PC-9 (cell line): ENCODE measurements around the gene KMT2D. TPM values are rescaled to one million over a fixed set of nuclear protein-coding genes. Genes with fewer than 3 reads are reported as not detected.

Experiments used
- BruUV-seq: library from RNA; stranded (reverse); fragments of 400-500 nt; replicated peaks from 2 replicates; lab custom pipeline; 2021; lab: Mats Ljungman, UMichigan
- CTCF ChIA-PET: fragments of 300-600 bp; sonication (Branson Sonifier 250); formaldehyde crosslinking; loops from one replicate; lab custom pipeline; 2022; ENCODE audit warnings: antibody characterized with exemption; lab: Charles Lee
- POLR2A ChIA-PET: fragments of 300-600 bp; sonication (Branson Sonifier 250); formaldehyde crosslinking; loops from one replicate; lab custom pipeline; 2022; ENCODE audit warnings: antibody characterized with exemption; ENCODE audit not compliant: unreplicated experiment; lab: Charles Lee
- DNase-seq, 2 experiments: peaks; one replicate each; pipeline versions ENCODE4 v3.0.0 to v3.0.0-alpha.2; 2015 to 2022; ENCODE audit warnings: mixed read lengths in 1 of 2
- H2AFZ ChIP-seq: fragments of 200-600 bp; sonication (generic); 2 replicates; pipeline ENCODE4 v1.8.1; 2017; ENCODE audit warnings: antibody characterized with exemption
- H3F3A ChIP-seq: fragments of 200-600 bp; sonication (generic); 2 replicates; pipeline ENCODE4 v1.8.1; 2017; ENCODE audit warnings: antibody characterized with exemption, mild to moderate bottlenecking, low read depth; ENCODE audit not compliant: insufficient read depth
- H3K27ac ChIP-seq: fragments of 200-600 bp; sonication (generic); 2 replicates; pipeline ENCODE4 v1.6.1; 2016; ENCODE audit warnings: mixed run types
- H3K27me3 ChIP-seq: fragments of 200-600 bp; sonication (generic); 2 replicates; pipeline ENCODE4 v1.6.1; 2016; ENCODE audit warnings: low read depth, mixed run types; ENCODE audit not compliant: insufficient read depth
- H3K36me3 ChIP-seq: fragments of 200-600 bp; sonication (generic); 2 replicates; pipeline ENCODE4 v1.6.1; 2016; ENCODE audit warnings: low read depth, mixed run types
- H3K4me1 ChIP-seq: fragments of 200-600 bp; sonication (generic); replicated peaks from 2 replicates; pipeline ENCODE4 v1.6.1; 2016; ENCODE audit warnings: mixed run types; ENCODE audit not compliant: insufficient read depth
- H3K4me2 ChIP-seq: fragments of 200-600 bp; sonication (generic); 2 replicates; pipeline ENCODE4 v1.6.1; 2017; ENCODE audit warnings: mixed run types
- H3K4me3 ChIP-seq: fragments of 200-600 bp; sonication (generic); 2 replicates; pipeline ENCODE4 v1.6.1; 2016; ENCODE audit warnings: mixed run types
- H3K79me2 ChIP-seq: fragments of 200-600 bp; sonication (generic); 2 replicates; pipeline ENCODE4 v1.6.1; 2017; ENCODE audit warnings: low read depth, mixed run types
- H3K9me2 ChIP-seq: fragments of 200-600 bp; sonication (generic); 2 replicates; pipeline ENCODE4 v1.8.1; 2017; ENCODE audit warnings: mild to moderate bottlenecking; ENCODE audit not compliant: insufficient read depth
- H3K9me3 ChIP-seq: fragments of 200-600 bp; sonication (generic); 2 replicates; pipeline ENCODE4 v1.8.1; 2016; ENCODE audit warnings: low read depth; ENCODE audit not compliant: insufficient read depth
- H4K20me1 ChIP-seq: fragments of 200-600 bp; sonication (generic); 2 replicates; pipeline ENCODE4 v1.8.1; 2017; ENCODE audit not compliant: insufficient read depth
- EZH2 ChIP-seq: fragments of 200-600 bp; sonication (generic); IDR thresholded peaks from 2 replicates; pipeline ENCODE4 v1.8.0; 2017; ENCODE audit warnings: antibody characterized with exemption, low read depth
- intact Hi-C: fragments of 100-400 bp; cut with micrococcal nuclease; formaldehyde crosslinking; loops from one replicate; pipeline ENCODE4 v1.10.0; 2022; ENCODE audit not compliant: unreplicated experiment
- total RNA-seq: library from RNA; stranded (reverse); gene quantifications from 2 replicates; pipeline ENCODE4 v1.2.3, GENCODE V29; 2021
- TF ChIP-seq, protein P1 (sequence below): fragments of 200-600 bp; sonication (generic); conservative IDR thresholded peaks from 2 replicates; pipeline ENCODE4 v1.6.1; 2017; ENCODE audit warnings: mixed run types, antibody characterized with exemption, mild to moderate bottlenecking, moderate library complexity

KMT2D gene
- total RNA-seq, 1 experiment from 2014 or later, result 94.0 TPM

DNA sequence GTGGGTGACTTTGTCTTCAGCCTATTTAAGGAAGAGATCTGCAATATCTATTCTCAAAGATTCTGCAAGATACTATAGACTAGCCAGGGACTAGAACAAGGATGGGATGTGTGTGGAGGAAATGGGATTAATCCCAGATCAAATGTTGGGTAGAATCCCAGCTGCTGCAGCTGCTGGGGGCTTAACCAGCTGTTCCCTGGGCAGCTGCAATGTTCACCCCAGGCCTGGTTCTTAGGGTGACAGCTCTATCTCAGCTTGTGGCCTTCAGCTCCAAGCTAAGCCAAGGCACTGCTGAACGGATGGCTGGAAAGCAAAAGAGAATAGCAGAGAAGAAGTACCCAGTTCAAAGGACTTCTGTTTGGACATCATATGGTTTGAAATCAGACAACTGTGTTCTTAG is 19.2 kb upstream of the KMT2D start:
- 0 out of 2 replicates have a peak, but pooled peaks cover 4% of the 10 kb centered on the region for H3K27me3 ChIP-seq
- H4K20me1 ChIP-seq, result no peaks in the 10 kb centered on the region
- CTCF ChIA-PET, result no interaction called here
- BruUV-seq, result no TSS peak
- intact Hi-C loops, result no loop called here
- no peak overlapping the region for H3K4me2 ChIP-seq
- no peak for DNase-seq
- H3K27ac ChIP-seq, result no peak overlapping the region
- H2AFZ ChIP-seq, result no peak overlapping the region
- no peaks in the 10 kb centered on the region for H3F3A ChIP-seq
- POLR2A ChIA-PET, result no interaction called here
- H3K79me2 ChIP-seq, result no peaks in the 10 kb centered on the region
- no peaks in the 10 kb centered on the region for H3K36me3 ChIP-seq
- H3K9me3 ChIP-seq, result no peaks in the 10 kb centered on the region
- no peak overlapping the region for H3K4me3 ChIP-seq
- TF ChIP-seq, protein P1, sequence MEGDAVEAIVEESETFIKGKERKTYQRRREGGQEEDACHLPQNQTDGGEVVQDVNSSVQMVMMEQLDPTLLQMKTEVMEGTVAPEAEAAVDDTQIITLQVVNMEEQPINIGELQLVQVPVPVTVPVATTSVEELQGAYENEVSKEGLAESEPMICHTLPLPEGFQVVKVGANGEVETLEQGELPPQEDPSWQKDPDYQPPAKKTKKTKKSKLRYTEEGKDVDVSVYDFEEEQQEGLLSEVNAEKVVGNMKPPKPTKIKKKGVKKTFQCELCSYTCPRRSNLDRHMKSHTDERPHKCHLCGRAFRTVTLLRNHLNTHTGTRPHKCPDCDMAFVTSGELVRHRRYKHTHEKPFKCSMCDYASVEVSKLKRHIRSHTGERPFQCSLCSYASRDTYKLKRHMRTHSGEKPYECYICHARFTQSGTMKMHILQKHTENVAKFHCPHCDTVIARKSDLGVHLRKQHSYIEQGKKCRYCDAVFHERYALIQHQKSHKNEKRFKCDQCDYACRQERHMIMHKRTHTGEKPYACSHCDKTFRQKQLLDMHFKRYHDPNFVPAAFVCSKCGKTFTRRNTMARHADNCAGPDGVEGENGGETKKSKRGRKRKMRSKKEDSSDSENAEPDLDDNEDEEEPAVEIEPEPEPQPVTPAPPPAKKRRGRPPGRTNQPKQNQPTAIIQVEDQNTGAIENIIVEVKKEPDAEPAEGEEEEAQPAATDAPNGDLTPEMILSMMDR, result no peak
- TF ChIP-seq EZH2, result no peak
- no peaks in the 10 kb centered on the region for H3K9me2 ChIP-seq
- no peaks in the 10 kb centered on the region for H3K4me1 ChIP-seq

DNA sequence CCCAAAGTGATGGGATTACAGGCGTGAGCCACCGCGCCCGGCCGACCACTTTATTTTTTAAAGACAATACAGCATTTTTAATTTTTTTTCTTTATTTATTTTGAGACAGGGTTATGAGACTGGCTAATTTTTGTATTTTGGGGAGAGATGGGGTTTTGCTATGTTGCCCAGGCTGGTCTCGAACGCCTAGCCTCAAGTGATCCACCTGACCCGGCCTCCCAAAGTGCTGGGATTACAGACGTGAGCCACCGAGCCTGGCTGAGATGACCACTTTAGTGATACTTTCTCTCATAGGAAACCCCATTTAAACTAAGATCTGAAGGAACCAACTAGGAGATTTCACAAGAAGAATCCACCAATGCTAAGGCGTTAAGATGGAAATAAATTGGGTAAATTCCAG is 10.4 kb upstream of the KMT2D start:
- H3K4me1 ChIP-seq, result peaks cover 8% of the 10 kb centered on the region; the same call in 1 of the 2 replicates
- H3K9me3 ChIP-seq, result no peaks in the 10 kb centered on the region
- DNase-seq, result no peak
- POLR2A ChIA-PET, result no interaction called here
- no peaks in the 10 kb centered on the region for H3K9me2 ChIP-seq
- no peaks in the 10 kb centered on the region for H3K79me2 ChIP-seq
- H3K27me3 ChIP-seq, result no peaks in the 10 kb centered on the region
- TF ChIP-seq, protein P1, result no peak
- no peak for TF ChIP-seq EZH2
- no peaks in the 10 kb centered on the region for H3K36me3 ChIP-seq
- H4K20me1 ChIP-seq, result no peaks in the 10 kb centered on the region
- intact Hi-C loops, result loop anchor here (1.0 kb wide), 2 partner anchors 17 to 39 kb away; partner anchors contain the start of gene LMBR1L
- no TSS peak for BruUV-seq
- H3F3A ChIP-seq, result peaks cover 13% of the 10 kb centered on the region; the same call in 1 of the 2 replicates
- H2AFZ ChIP-seq, result no peak overlapping the region
- no peak overlapping the region for H3K27ac ChIP-seq
- H3K4me2 ChIP-seq, result no peak overlapping the region
- CTCF ChIA-PET, result interaction anchor here (0.5 to 0.6 kb wide), 2 partner anchors 59 to 106 kb away, joined by 3 read pairs; no protein-coding TSS in a partner anchor
- no peak overlapping the region for H3K4me3 ChIP-seq

DNA sequence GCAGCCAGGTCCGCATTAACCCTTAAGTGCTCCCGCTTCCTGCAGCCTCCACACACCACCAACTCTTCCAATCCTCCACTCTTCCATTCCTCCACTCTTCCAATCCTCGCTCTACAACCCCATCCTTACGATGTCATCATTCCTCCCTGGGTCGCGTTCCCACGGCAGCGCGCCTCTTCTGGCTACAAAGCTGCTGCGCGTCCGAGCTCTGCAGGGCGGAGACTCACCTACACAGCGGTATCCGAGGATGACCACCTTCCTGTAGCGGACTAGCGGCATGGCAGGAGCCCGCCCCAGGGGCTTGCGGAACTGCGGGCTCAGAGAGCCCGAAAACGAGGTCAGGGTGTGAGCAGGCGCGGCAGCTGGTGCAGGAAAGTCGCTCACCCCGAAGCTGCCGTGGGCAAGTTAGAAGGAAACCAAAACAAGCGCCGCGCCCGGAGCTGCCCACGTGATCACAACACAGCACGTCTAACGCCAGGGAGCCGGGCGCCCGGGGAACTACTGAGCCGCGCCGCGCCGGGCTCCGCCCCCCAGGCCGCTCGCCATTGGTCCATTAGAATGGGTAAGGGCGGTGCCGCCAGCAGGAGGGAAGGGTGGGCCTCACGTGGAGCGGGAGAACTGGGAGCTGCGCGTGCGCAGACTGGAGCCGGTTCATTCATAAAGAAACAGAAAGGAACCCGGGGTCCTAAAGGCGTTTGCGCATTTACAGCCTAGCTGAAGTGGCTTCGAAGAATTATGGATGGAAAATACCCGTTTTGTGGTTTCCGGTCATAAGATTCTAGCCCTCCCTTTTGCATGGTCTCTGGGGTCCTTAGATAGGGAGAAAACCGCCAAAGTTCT is 9.1 kb upstream of the KMT2D start, which contains the start of gene RHEBL1:
RHEBL1 (minus strand) TSS at position 473 of the 840 bp plus-strand sequence; CDS start at position 279, 194 bp downstream.
- Histone ChIP-seq H3K9me3 (no peaks in the 10 kb centered on the region), H2AFZ (peak within 1 kb of the TSS; percentile 97), H3K27me3 (no peaks in the 10 kb centered on the region), H3K9me2 (no peaks in the 10 kb centered on the region), H4K20me1 (no peaks in the 10 kb centered on the region), H3K27ac (peak within 1 kb of the TSS; percentile 39; the same call in 1 of the 2 replicates), H3K36me3 (no peaks in the 10 kb centered on the region), H3F3A (peaks cover 13% of the 10 kb centered on the region; the same call in 1 of the 2 replicates), H3K79me2 (no peaks in the 10 kb centered on the region), H3K4me3 (peak within 1 kb of the TSS; percentile 95), H3K4me2 (peak within 1 kb of the TSS; percentile 92), H3K4me1 (peaks cover 8% of the 10 kb centered on the region; the same call in 1 of the 2 replicates)
- DNase-seq, result peak; percentile 88 to 98
- ChIA-PET CTCF (interaction anchor here (0.5 to 1.4 kb wide), 8 partner anchors 16 to 165 kb away, joined by 3 to 13 read pairs (median 3); partner anchors contain the start of gene DHH), POLR2A (interaction anchor here (0.6 to 0.8 kb wide), 4 partner anchors 18 to 719 kb away, joined by 3 to 4 read pairs (median 4); partner anchors contain the start of gene ZNF641)
- intact Hi-C loops, result loop anchor here (1.0 to 10.0 kb wide), 3 partner anchors 19 to 195 kb away; partner anchors contain the start of genes LMBR1L and TUBA1C
- TF ChIP-seq EZH2, result no peak
- TF ChIP-seq, protein P1, result no peak; the same call in 1 of the 2 replicates
- BruUV-seq, result no TSS peak
